ENCODE data around the gene TMEM120A. TPM values are rescaled to one million over a fixed set of nuclear protein-coding genes. Genes with fewer than 3 reads are reported as not detected.

The TMEM120A gene
- 12.7 TPM in 2 replicates for total RNA-seq (2014; rRNA removed; shearing (Covaris generic))
- polyA plus RNA-seq (2016; fragmentation: Nextera tagmentation; extraction: Ambion mirVana), result 22.3 and 27.1 TPM in 2 replicates
- long read RNA-seq, transcript TMEM120A-214 (12 exons, 1,456 nt), result major isoform, 9 of 21 reads
- long read RNA-seq, partial matches to known transcripts, result 3 of 21 reads
- long read RNA-seq, other reads (novel, unspliced or antisense), result 5 of 21 reads

GRCh38 chr7:75994388-75995051, at the start of gene TMEM120A:
Gene TMEM120A, minus strand, starts transcription at chr7:75994595. Its CDS starts 25 bp downstream, at chr7:75994570.
- Mint-ChIP-seq H3K4me3 (peak within 1 kb of the TSS; percentile 77), H3K27ac (peak within 1 kb of the TSS; percentile 94; the same call in 1 of the 2 replicates), H3K4me1 (peaks cover 33% of the 10 kb centered on the region), H3K9me3 (no peaks in the 10 kb centered on the region; the same call in 2 of the 3 replicates), H3K27me3 (ENCODE audit: insufficient read depth, low read depth, poor library complexity) (peaks cover 15% of the 10 kb centered on the region), H3K36me3 (ENCODE audit: low read depth) (peaks cover 18% of the 10 kb centered on the region)
- H3K79me2 ChIP-seq (replicated peaks; ENCODE audit: insufficient read depth), result no peaks in the 10 kb centered on the region
- DNase-seq (ENCODE audit: low spot score) (peak; percentile 96), ATAC-seq (peak; percentile 85)
- peaks cover 11% of the 10 kb centered on the region for H3K4me1 ChIP-seq (ENCODE audit: insufficient read depth)
- peak within 1 kb of the TSS; percentile 91 for H3K4me3 ChIP-seq
- no peaks in the 10 kb centered on the region for H3K36me3 ChIP-seq (ENCODE audit: insufficient read depth)
- no peaks in the 10 kb centered on the region for H3K27me3 ChIP-seq (ENCODE audit: insufficient read depth)
- peak within 1 kb of the TSS; percentile 89 for H3K27ac ChIP-seq (ENCODE audit: low read depth)
- no peaks in the 10 kb centered on the region for H4K20me1 ChIP-seq (replicated peaks; ENCODE audit: insufficient read depth)
- H3K4me2 ChIP-seq, result peak within 1 kb of the TSS; percentile 94
- peak within 1 kb of the TSS; percentile 76 for H2AFZ ChIP-seq
- H3K9me2 ChIP-seq (ENCODE audit: insufficient read depth), result no peaks in the 10 kb centered on the region
- TF ChIP-seq REST (IDR thresholded peaks at IDR 0.05; ENCODE audit: unreplicated experiment) (no peak), ZNF462 (CRISPR knock-in tag; IDR thresholded peaks at IDR 0.05) (no peak), EZH2 (IDR thresholded peaks at IDR 0.05; ENCODE audit: low read depth, unreplicated experiment) (no peak), NANOG (IDR thresholded peaks at IDR 0.05; ENCODE audit: borderline replicate concordance) (no peak), POLR2AphosphoS5 (IDR thresholded peaks at IDR 0.05; ENCODE audit: low read depth) (peak; percentile 95), JUNB (IDR thresholded peaks at IDR 0.05; ENCODE audit: unreplicated experiment) (no peak), STAT1 (IDR thresholded peaks at IDR 0.05; ENCODE audit: unreplicated experiment) (no peak), CREB1 (CRISPR knock-in tag; IDR thresholded peaks at IDR 0.05; ENCODE audit: low read depth) (peak; percentile 41; the same call in 1 of the 2 replicates), ETS1 (IDR thresholded peaks at IDR 0.05) (peak; percentile 56; the same call in 1 of the 2 replicates), ZNF114 (CRISPR knock-in tag; IDR thresholded peaks at IDR 0.05) (no peak), EZH2phosphoT487 (IDR thresholded peaks at IDR 0.05; ENCODE audit: unreplicated experiment) (no peak), CTCF (conservative IDR thresholded peaks at IDR 0.05; ENCODE audit: low read depth in 2 of 2) (0 out of 4 replicates have a peak, but pooled peaks of 1 of the 2 experiments have one; percentile 4)
- peaks cover 10% of the 10 kb centered on the region; the same call in 1 of the 2 replicates for H3F3A ChIP-seq (replicated peaks; ENCODE audit: low read depth)

Data from GM23338 (cell line).